HG02642 (cell line): ENCODE results near the gene TCTN1.
A peak's percentile ranks its signal among the peaks of the same experiment; 100 is the strongest.
"Not testable (repeated sequence)": the region's sequence is repeated elsewhere in the genome, so short reads cannot be mapped to it uniquely, and the experiment has no call there.

Experiments used
- ATAC-seq: cut with Tn5 transposase; IDR thresholded peaks from one replicate; pipeline ENCODE4 v1.9.1; 2021; ENCODE audit warnings: mild to moderate bottlenecking; ENCODE audit not compliant: unreplicated experiment, poor library complexity

The TCTN1 gene

GRCh38 chr12:110635055-110635454 is 21.1 kb downstream of the TCTN1 start:
- ATAC-seq: no peak

- peak; percentile 40 for ATAC-seq
These were observed 22.6 kb downstream of the TCTN1 start for GRCh38 chr12:110636516-110636915.

- peak; percentile 45 for ATAC-seq
These were observed 24.0 kb downstream of the TCTN1 start for GRCh38 chr12:110637869-110638441.

- ATAC-seq: no peak
These were observed 24.9 kb downstream of the TCTN1 start for GRCh38 chr12:110638796-110639195.

- no peak for ATAC-seq
These were observed 25.6 kb downstream of the TCTN1 start for GRCh38 chr12:110639336-110640141.

- ATAC-seq: no peak
These were observed 26.5 kb downstream of the TCTN1 start for GRCh38 chr12:110640275-110641025.

GRCh38 chr12:110641521-110641920 is 27.6 kb downstream of the TCTN1 start:
- ATAC-seq: no peak

GRCh38 chr12:110647631-110648040 is 33.7 kb downstream of the TCTN1 start:
- peak; percentile 75 for ATAC-seq

- no peak for ATAC-seq
These were observed 35.5 kb downstream of the TCTN1 start for GRCh38 chr12:110649341-110649847.

GRCh38 chr12:110654238-110654637 is 40.3 kb downstream of the TCTN1 start:
- not testable (repeated sequence) for ATAC-seq

GRCh38 chr12:110656071-110656655 is 42.2 kb downstream of the TCTN1 start:
- no peak for ATAC-seq

GRCh38 chr12:110657747-110658146 is 43.8 kb downstream of the TCTN1 start:
- no peak for ATAC-seq

GRCh38 chr12:110658242-110658641 is 44.3 kb downstream of the TCTN1 start:
- no peak for ATAC-seq

GRCh38 chr12:110658878-110659277 is 44.9 kb downstream of the TCTN1 start:
- ATAC-seq: no peak

GRCh38 chr12:110661337-110661972 is 47.5 kb downstream of the TCTN1 start:
- ATAC-seq: peak; percentile 88

- no peak for ATAC-seq
These were observed 53.0 kb downstream of the TCTN1 start for GRCh38 chr12:110666892-110667291.

- ATAC-seq: no peak
These were observed 53.7 kb downstream of the TCTN1 start for GRCh38 chr12:110667671-110668070.

GRCh38 chr12:110668480-110669192 is 54.7 kb downstream of the TCTN1 start:
- ATAC-seq: peak; percentile 9

- ATAC-seq: peak; percentile 22
These were observed 55.2 kb downstream of the TCTN1 start for GRCh38 chr12:110669193-110669502.
